NCI-H748 (cell line): ENCODE results near the gene SAFB2.

Experiments used
- DNase-seq: peaks from one replicate; lab custom pipeline; 2025; ENCODE audit not compliant: unreplicated experiment; lab: John Stamatoyannopoulos, UW

Gene SAFB2

DNA sequence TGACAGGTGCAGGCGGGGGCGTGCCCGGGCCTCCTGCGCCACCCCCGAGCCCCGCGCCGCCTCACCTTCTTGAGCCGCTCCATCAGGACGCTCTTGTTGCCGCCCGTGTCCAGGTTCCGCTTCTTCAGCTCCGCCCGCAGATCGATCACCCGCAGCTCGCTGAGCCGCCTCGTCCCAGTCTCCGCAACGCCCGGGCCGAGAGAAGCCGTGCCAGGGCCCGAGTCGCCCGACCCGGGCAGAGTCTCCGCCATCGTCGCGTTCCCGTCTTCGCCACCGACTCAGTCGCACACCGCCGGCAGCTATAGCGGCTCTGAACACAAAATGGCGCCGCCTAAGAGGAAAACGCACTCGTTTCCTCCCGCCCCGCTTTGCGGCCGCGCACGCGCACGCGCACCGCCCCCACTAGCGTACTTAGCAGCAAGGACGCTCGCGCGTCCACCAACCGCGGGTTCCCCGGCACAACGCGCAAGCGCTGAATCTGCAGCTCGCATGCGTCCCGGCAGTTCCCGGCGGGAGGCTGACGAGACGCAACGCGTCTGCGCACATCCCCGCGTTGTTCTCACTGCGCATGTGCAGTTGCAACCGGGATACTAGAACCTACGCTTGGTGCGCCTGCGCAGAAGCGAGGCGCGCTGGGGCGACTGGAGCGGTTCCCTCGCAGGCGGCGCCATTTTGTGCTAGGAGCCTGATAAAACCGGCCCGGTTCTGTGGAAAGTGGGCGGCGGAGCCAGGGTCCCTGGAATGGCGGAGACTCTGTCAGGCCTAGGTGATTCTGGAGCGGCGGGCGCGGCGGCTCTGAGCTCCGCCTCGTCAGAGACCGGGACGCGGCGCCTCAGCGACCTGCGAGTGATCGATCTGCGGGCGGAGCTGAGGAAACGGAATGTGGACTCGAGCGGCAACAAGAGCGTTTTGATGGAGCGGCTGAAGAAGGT lies at the start of gene SAFB2, which contains the start of gene SAFB:
SAFB2 (minus strand) TSS at position 312 of the 932 bp plus-strand sequence; CDS start at position 251, 61 bp downstream.
SAFB (plus strand) TSS at position 619 of the 932 bp plus-strand sequence; CDS start at position 742, 123 bp downstream.
- peak; percentile 99 for DNase-seq

DNA sequence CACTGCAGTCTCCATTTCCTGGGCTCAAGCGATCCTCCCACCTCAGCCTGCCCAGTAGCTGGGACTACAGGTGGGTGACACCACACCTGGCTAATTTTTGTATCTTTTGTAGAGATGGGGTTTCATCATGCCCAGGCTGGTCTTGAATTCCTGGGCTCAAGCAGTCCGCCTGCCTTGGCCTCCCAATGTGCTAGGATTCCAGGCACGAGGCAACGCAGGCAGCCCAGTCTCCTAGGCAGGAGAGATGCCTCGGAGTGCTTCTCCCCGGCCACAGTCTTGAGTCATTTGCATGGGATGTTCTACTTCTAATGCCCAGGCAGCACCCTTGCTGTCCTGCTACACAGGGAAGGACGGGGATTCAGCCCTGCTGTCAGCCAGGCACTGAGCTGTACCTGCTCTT lies 49.0 kb upstream of the SAFB2 start:
- DNase-seq: no peak

GRCh38 chr19:5669212-5669611 lies 46.6 kb upstream of the SAFB2 start:
- DNase-seq: no peak

- no peak for DNase-seq
These were observed 45.2 kb upstream of the SAFB2 start for GRCh38 chr19:5667751-5668271.

GRCh38 chr19:5666921-5667610 lies 44.5 kb upstream of the SAFB2 start:
- no peak for DNase-seq

GRCh38 chr19:5665781-5666513 lies 43.4 kb upstream of the SAFB2 start:
- DNase-seq: no peak

DNA sequence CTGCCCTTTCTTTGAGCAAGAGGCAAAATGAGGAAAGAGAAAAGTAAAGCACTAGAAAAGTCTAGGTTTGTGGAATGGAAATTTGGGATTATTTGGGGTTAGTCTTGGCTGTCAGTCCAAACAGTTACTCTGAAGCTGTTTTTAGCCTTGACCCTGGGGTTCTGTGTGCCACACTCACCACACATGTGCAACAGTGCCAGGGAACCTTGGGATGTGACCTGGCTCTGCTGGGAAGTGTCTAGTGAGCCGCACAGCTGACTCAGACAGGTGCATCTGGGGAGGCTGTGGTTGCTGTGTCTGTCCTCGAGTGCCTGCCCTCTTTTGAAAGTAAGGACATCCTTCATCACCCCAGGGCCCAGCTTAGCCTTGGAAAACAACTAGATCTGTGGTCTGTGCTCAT lies 41.9 kb upstream of the SAFB2 start:
- no peak for DNase-seq

DNA sequence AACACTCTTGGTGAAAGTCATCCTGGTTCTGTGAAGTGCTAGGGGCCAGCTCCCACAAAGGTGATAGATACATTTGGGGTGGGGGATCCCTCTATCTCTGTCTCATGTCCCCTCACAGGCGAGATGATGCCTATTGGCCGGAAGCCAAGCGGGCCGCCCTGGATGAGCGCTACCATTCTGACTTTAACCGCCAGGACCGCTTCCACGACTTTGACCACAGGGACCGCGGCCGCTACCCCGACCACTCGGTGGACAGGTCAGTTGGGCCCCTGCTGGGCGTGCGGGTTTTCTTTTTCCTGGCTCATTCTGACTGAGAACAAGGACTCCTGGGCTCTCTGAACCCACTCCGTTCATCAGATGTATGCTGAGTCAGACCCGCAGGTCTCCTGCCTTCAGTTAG lies 41.3 kb upstream of the SAFB2 start:
- DNase-seq: no peak

DNA sequence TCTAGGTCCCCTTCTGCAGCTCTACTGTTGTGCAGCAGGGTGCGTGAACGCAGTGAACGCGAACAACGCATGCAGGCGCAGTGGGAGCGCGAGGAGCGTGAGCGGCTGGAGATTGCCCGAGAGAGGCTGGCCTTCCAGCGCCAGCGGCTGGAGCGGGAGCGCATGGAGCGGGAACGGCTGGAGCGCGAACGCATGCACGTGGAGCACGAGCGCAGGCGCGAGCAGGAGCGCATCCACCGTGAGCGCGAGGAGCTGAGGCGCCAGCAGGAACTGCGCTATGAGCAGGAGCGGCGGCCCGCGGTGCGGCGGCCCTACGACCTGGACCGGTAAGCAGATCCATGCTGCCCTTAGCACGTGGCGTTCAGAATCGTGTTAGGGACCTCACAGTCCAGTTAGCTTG lies 38.9 kb upstream of the SAFB2 start:
- DNase-seq: no peak

DNA sequence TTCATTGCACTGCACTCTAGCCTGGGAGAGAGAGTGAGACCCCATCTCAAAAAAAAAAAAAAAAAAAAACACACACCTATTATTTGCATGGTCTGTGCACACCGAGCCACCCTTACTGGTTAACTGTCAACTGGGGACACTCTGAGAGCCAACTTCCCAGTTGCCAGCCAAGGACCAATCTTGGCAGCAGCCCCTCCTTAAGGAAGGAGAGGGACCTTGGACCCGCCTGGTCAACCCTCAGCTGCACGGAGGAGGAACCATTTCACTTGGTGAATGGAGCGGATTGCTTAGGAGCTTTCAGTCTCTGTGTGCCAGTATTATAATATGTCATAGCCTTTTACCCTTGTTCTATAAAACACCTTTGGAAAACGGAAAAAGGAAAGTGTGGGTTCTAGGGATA lies 32.8 kb upstream of the SAFB2 start:
- no peak for DNase-seq

DNA sequence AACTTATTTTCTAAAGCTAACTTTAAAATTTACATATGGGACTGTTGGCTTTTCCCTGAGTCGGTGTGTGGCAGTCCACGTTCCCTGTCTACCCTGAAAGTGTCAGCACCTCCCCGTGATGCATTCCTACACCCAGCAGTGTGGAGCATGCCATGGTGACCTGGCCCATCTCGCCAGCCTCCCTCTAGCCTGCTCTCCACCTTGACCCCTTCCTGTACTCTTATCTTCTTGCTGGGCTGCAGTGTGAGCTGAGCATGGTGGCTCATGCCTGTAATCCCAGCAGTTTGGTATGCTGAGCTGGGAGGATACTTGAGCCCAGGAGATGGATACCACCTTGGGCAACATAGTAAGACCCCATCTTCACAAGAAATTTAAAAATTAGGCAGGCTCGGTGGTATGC lies 32.4 kb upstream of the SAFB2 start:
- no peak for DNase-seq

DNA sequence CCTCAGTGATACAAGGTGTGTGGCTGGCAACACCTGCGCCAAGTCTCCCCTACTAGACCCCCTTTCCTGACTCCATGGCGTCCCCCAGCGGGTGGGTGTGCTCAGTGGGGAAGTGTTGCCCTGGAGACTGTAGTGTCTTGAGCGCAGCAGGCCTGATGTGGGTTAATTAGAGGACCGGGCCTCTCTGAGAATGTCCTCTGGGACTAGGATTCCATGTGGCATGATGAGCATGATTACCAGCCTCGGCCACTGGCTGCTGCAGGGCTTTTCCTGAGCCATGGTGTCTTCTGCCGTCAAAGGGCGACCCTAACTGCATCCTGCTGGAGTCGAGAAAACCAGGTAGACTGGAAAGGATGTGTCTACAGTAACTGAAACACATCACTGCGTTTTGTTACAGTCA lies 29.7 kb upstream of the SAFB2 start:
- no peak for DNase-seq

- DNase-seq: no peak
These were observed 28.8 kb upstream of the SAFB2 start for GRCh38 chr19:5651361-5651760.

GRCh38 chr19:5648464-5648863 lies 25.9 kb upstream of the SAFB2 start:
- no peak for DNase-seq

DNA sequence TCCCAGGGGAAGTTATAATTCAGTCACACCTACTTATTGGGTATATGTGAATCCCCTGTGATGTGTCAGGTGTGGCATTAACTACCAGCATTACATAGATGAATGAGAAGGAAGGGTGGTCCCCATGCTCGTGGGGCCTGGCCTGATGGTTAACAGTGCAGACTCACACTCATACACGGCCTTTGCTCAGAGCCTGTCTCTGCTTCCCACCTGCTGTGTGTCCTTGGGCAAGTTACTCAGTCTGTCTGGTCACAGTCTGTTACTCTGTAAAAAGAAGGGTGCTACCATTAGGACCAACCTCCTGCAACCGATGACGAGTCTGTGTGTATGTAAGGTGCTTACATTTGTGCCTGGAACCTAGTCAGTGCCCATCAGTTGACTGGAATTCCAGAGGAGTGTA lies 24.1 kb upstream of the SAFB2 start:
- no peak for DNase-seq

DNA sequence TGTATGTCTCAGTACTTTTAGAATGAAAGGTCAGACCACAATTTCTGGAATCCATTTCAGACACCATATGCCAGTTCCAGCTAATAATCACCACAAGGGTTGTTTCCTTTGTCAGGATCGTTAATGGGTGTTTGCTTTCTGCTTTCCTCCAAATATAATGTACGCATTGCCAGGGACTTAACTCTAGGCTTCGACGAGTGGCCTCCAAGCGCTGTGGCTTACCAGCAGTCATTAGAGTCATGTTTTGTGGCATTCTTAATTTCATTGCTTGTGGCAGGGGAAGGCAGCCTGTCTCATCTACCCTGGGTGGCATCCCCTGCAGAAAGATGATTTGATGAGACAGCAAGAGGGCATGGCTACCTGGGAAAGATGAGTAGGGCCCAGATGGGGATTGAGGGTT lies 22.8 kb upstream of the SAFB2 start:
- DNase-seq: peak; percentile 11

- no peak for DNase-seq
These were observed 21.5 kb upstream of the SAFB2 start for GRCh38 chr19:5644037-5644436.

GRCh38 chr19:5643060-5643459 lies 20.5 kb upstream of the SAFB2 start:
- DNase-seq: no peak

GRCh38 chr19:5642204-5642603 lies 19.6 kb upstream of the SAFB2 start:
- DNase-seq: no peak

GRCh38 chr19:5641171-5641570 lies 18.6 kb upstream of the SAFB2 start:
- no peak for DNase-seq

DNA sequence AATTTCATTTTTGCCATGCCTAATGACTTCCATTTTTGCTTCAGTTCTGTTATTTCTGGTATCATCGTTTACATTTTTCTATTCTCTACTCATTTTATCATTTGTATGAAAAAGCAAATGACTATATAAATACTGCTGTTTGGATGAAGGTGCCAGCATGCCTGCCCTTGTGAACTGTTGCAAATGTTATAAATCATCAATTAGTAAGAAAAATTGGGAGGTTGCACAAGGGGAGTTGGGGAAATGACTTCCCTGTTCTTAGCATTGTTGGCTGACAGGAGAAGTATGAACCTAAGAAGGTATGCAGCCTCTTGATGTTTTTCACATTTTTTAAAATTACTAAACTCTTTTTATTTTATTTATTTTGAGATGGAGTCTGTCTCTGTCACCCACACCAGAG lies 15.4 kb upstream of the SAFB2 start:
- no peak for DNase-seq
